ENCODE data around the gene ZNF227.

DNA sequence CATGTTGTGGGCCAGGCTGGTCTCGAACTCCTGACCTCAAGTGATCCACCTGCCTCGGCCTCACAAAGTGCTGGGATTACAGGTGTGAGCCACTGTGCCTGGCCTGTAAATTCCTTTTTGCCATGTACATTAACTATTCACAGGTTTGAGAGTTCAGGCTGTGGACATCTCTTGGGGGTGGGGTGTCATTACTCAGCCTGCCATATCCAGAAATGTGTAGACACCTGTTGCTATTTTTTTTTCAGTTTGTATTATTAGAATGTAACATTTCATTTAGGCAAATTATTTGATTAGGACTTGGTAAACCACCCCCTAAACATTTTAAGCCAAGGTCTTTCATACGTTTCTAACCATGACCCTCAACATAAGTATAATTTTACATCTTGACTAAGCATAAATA, 20.5 kb downstream of the ZNF227 start:
- no peak for TF ChIP-seq CTCF (IDR thresholded peaks at IDR 0.05; ENCODE audit: low read depth, low read length, poor library complexity, severe bottlenecking)
- no peak for TF ChIP-seq EZH2phosphoT487 (IDR thresholded peaks at IDR 0.05; ENCODE audit: borderline replicate concordance, low read length)

All from DOHH2 (cell line).